HEK293 (cell line): ENCODE measurements around the gene CAPN1.
"Not testable (repeated sequence)": the region's sequence is repeated elsewhere in the genome, so short reads cannot be mapped to it uniquely, and the experiment has no call there.

Source experiments
- CTCF ChIA-PET: fragments of 350-600 bp; formaldehyde crosslinking; extraction: SDS; loops from one replicate; lab custom pipeline; 2021; ENCODE audit warnings: antibody characterized with exemption; lab: Yijun Ruan, JAX
- POLR2A ChIA-PET: fragments of 300-600 bp; formaldehyde crosslinking; extraction: SDS; loops from one replicate; lab custom pipeline; 2020; ENCODE audit warnings: antibody characterized with exemption, inconsistent platforms; lab: Yijun Ruan, JAX
- H3K27ac ChIP-seq: fragments of 200-500 bp; sonication (Bioruptor generic); 2 replicates; pipeline ENCODE4 v1.5.1; 2014; ENCODE audit warnings: low read depth, low read length, control low read depth, inconsistent platforms; ENCODE audit errors: extremely low read depth
- H3K36me3 ChIP-seq, 2 experiments: fragments of 200-500 bp in 1 of 2; sonication (Bioruptor generic) in 1 of 2; 1 replicate in 1 of 2; 2 replicates in 1 of 2; pipeline ENCODE4 v1.5.1; 2014 to 2017; ENCODE audit warnings: inconsistent platforms in 2 of 2, low read length in 2 of 2; ENCODE audit not compliant: control insufficient read depth in 2 of 2, insufficient read depth in 1 of 2
- H3K4me1 ChIP-seq: fragments of 200-500 bp; sonication (Bioruptor generic); 2 replicates; pipeline ENCODE4 v1.5.1; 2014; ENCODE audit warnings: mild to moderate bottlenecking, low read length, inconsistent platforms; ENCODE audit not compliant: control insufficient read depth, insufficient read depth
- H3K4me3 ChIP-seq: 2 replicates; pipeline ENCODE4 v1.5.1; 2011; ENCODE audit warnings: low read depth, mild to moderate bottlenecking, control low read depth, low read length, moderate library complexity
- H3K9me3 ChIP-seq: fragments of 200-500 bp; sonication (Bioruptor generic); 2 replicates; pipeline ENCODE4 v1.5.1; 2014; ENCODE audit warnings: low read depth, low read length, inconsistent platforms; ENCODE audit not compliant: control insufficient read depth, insufficient read depth
- FEZF1 ChIP-seq: fragments of 450-650 bp; formaldehyde crosslinking; IDR thresholded peaks from 2 replicates; pipeline ENCODE4 v1.5.1; 2016; ENCODE audit warnings: missing biosample characterization, missing genetic modification characterization
- IKZF3 ChIP-seq: fragments of 450-650 bp; IDR thresholded peaks from 2 replicates; pipeline ENCODE4 v1.5.0; 2018; ENCODE audit warnings: missing biosample characterization, mild to moderate bottlenecking, missing genetic modification characterization, moderate library complexity
- SP3 ChIP-seq: fragments of 450-650 bp; formaldehyde crosslinking; IDR thresholded peaks from 2 replicates; pipeline ENCODE4 v1.5.1; 2016; ENCODE audit warnings: missing biosample characterization, missing genetic modification characterization
- ZBTB21 ChIP-seq: fragments of 450-650 bp; formaldehyde crosslinking; IDR thresholded peaks from 2 replicates; pipeline ENCODE4 v1.5.1; 2017; ENCODE audit warnings: missing biosample characterization, missing genetic modification characterization
- ZBTB48 ChIP-seq: fragments of 450-650 bp; formaldehyde crosslinking; IDR thresholded peaks from 2 replicates; pipeline ENCODE4 v1.5.1; 2016; ENCODE audit warnings: missing biosample characterization, missing genetic modification characterization
- ZBTB49 ChIP-seq: fragments of 450-650 bp; formaldehyde crosslinking; IDR thresholded peaks from 2 replicates; pipeline ENCODE4 v1.5.1; 2016; ENCODE audit warnings: missing biosample characterization, missing genetic modification characterization, low read depth
- ZFP37 ChIP-seq: fragments of 450-650 bp; formaldehyde crosslinking; IDR thresholded peaks from 2 replicates; pipeline ENCODE4 v1.5.1; 2016; ENCODE audit warnings: missing biosample characterization, missing genetic modification characterization
- ZNF138 ChIP-seq: fragments of 450-650 bp; formaldehyde crosslinking; IDR thresholded peaks from 2 replicates; pipeline ENCODE4 v1.5.1; 2016; ENCODE audit warnings: missing biosample characterization, missing genetic modification characterization, borderline replicate concordance
- ZNF169 ChIP-seq: fragments of 450-650 bp; formaldehyde crosslinking; IDR thresholded peaks from 2 replicates; pipeline ENCODE4 v1.5.1; 2016; ENCODE audit warnings: missing biosample characterization, missing genetic modification characterization
- ZNF18 ChIP-seq: fragments of 450-650 bp; formaldehyde crosslinking; IDR thresholded peaks from 2 replicates; pipeline ENCODE4 v1.5.1; 2016; ENCODE audit warnings: missing biosample characterization, missing genetic modification characterization
- ZNF223 ChIP-seq: fragments of 450-650 bp; formaldehyde crosslinking; IDR thresholded peaks from 2 replicates; pipeline ENCODE4 v1.5.1; 2016; ENCODE audit warnings: missing biosample characterization, missing genetic modification characterization
- ZNF391 ChIP-seq: fragments of 450-650 bp; formaldehyde crosslinking; IDR thresholded peaks from 2 replicates; pipeline ENCODE4 v1.5.1; 2016; ENCODE audit warnings: low read depth, missing biosample characterization, missing genetic modification characterization, borderline replicate concordance
- ZNF394 ChIP-seq: fragments of 450-650 bp; formaldehyde crosslinking; IDR thresholded peaks from 2 replicates; pipeline ENCODE4 v1.5.1; 2016; ENCODE audit warnings: missing biosample characterization, missing genetic modification characterization, mild to moderate bottlenecking, moderate library complexity, borderline replicate concordance
- ZNF610 ChIP-seq: fragments of 450-650 bp; formaldehyde crosslinking; IDR thresholded peaks from 2 replicates; pipeline ENCODE4 v1.5.1; 2016; ENCODE audit warnings: missing biosample characterization, missing genetic modification characterization, borderline replicate concordance
- ZNF660 ChIP-seq: fragments of 450-650 bp; IDR thresholded peaks from 2 replicates; pipeline ENCODE4 v1.5.1; 2018; ENCODE audit warnings: missing biosample characterization, mild to moderate bottlenecking, missing genetic modification characterization
- ZNF791 ChIP-seq: fragments of 450-650 bp; formaldehyde crosslinking; IDR thresholded peaks from 2 replicates; pipeline ENCODE4 v1.5.1; 2016; ENCODE audit warnings: missing biosample characterization, missing genetic modification characterization
- ZNF837 ChIP-seq: fragments of 450-650 bp; formaldehyde crosslinking; IDR thresholded peaks from 2 replicates; pipeline ENCODE4 v1.5.1; 2016; ENCODE audit warnings: missing biosample characterization, missing genetic modification characterization
- TF ChIP-seq, protein P1 (sequence below): fragments of 450-650 bp; formaldehyde crosslinking; IDR thresholded peaks from 2 replicates; pipeline ENCODE4 v1.5.1; 2017; ENCODE audit warnings: missing biosample characterization, missing genetic modification characterization

Gene CAPN1

GRCh38 chr11:65243797-65244196 lies 62.1 kb downstream of the CAPN1 start:
- Histone ChIP-seq H3K36me3 (no peaks in the 10 kb centered on the region), H3K4me3 (no peak overlapping the region), H3K27ac (no peak overlapping the region), H3K4me1 (no peaks in the 10 kb centered on the region), H3K9me3 (no peaks in the 10 kb centered on the region)
- TF ChIP-seq, protein P1, sequence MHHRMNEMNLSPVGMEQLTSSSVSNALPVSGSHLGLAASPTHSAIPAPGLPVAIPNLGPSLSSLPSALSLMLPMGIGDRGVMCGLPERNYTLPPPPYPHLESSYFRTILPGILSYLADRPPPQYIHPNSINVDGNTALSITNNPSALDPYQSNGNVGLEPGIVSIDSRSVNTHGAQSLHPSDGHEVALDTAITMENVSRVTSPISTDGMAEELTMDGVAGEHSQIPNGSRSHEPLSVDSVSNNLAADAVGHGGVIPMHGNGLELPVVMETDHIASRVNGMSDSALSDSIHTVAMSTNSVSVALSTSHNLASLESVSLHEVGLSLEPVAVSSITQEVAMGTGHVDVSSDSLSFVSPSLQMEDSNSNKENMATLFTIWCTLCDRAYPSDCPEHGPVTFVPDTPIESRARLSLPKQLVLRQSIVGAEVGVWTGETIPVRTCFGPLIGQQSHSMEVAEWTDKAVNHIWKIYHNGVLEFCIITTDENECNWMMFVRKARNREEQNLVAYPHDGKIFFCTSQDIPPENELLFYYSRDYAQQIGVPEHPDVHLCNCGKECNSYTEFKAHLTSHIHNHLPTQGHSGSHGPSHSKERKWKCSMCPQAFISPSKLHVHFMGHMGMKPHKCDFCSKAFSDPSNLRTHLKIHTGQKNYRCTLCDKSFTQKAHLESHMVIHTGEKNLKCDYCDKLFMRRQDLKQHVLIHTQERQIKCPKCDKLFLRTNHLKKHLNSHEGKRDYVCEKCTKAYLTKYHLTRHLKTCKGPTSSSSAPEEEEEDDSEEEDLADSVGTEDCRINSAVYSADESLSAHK: no peak
- TF ChIP-seq ZBTB49 (no peak), ZNF837 (tag by site-specific recombination) (no peak), ZNF18 (no peak), IKZF3 (tag by site-specific recombination) (no peak), ZNF223 (tag by site-specific recombination) (no peak), ZNF138 (tag by site-specific recombination) (no peak), ZNF610 (no peak), ZNF660 (tag by site-specific recombination) (no peak), ZNF394 (no peak), ZFP37 (no peak), ZNF169 (tag by site-specific recombination) (no peak), ZBTB21 (no peak), SP3 (tag by site-specific recombination) (no peak), ZNF391 (tag by site-specific recombination) (no peak), ZBTB48 (tag by site-specific recombination) (no peak), ZNF791 (tag by site-specific recombination) (no peak), FEZF1 (no peak)
- ChIA-PET POLR2A (interaction anchor here (2.2 kb wide), 1 partner anchor 18 kb away, joined by 8 read pairs; the partner anchor contains the start of gene POLA2), CTCF (interaction anchor here (0.5 to 1.5 kb wide), 2 partner anchors 39 to 836 kb away, joined by 3 to 4 read pairs; no protein-coding TSS in a partner anchor)

DNA sequence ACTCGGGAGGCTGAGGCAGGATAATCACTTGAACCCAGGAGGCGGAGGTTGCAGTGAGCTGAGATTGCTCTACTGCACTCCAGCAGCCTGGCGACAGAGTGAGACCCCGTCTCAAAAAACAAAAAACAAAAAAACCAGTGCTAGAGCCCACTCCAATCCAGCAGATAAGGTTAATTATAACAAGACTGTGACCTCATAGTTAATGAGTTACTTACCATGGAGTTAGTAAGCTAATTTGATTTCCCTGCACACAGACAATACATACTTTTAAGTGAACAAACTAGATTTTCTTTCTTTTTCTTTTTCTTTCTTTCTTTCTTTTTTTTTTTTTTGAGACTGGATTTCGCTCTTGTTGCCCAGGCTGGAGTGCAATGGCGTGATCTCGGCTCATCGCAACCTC lies 63.3 kb downstream of the CAPN1 start:
- H3K9me3 ChIP-seq, H3K4me3 ChIP-seq, H3K36me3 ChIP-seq, POLR2A ChIA-PET, H3K4me1 ChIP-seq, H3K27ac ChIP-seq: not testable (repeated sequence)
- CTCF ChIA-PET: interaction anchor here (1.5 kb wide), 1 partner anchor 40 kb away, joined by 3 read pairs; no protein-coding TSS in a partner anchor
